Testis (tissue), 3 donors: ENCODE measurements around the gene PREB. TPM values are rescaled to one million over a fixed set of nuclear protein-coding genes. Genes with fewer than 3 reads are reported as not detected.

Experiments used
- DNase-seq: peaks from one replicate; pipeline ENCODE4 v3.0.0-alpha.2; 2019
- H3K27ac ChIP-seq, 2 donors: fragments of 200-600 bp; sonication (generic); one replicate each; pipeline ENCODE4 v1.5.1; 2019
- H3K27me3 ChIP-seq: fragments of 200-600 bp; sonication (generic); one replicate; pipeline ENCODE4 v1.5.1; 2019
- H3K36me3 ChIP-seq: fragments of 200-600 bp; sonication (generic); one replicate; pipeline ENCODE4 v1.5.1; 2017; ENCODE audit warnings: low read depth; ENCODE audit errors: missing control alignments
- H3K4me1 ChIP-seq: fragments of 200-600 bp; sonication (generic); one replicate; pipeline ENCODE4 v1.5.1; 2019
- H3K4me3 ChIP-seq, 2 donors: fragments of 200-600 bp; sonication (generic); one replicate each; pipeline ENCODE4 v1.5.1; 2017 to 2019
- H3K9me3 ChIP-seq: fragments of 200-600 bp; sonication (generic); one replicate; pipeline ENCODE4 v1.5.1; 2017
- CTCF ChIP-seq, 3 experiments: fragments of 450-650 bp in 2 of 3; fragments of 200-600 bp in 1 of 3; sonication (generic) in 1 of 3; IDR thresholded peaks; one replicate each; pipeline ENCODE4 v1.5.1; 2016 to 2019; ENCODE audit warnings: antibody characterized with exemption in 3 of 3, mild to moderate bottlenecking in 2 of 3, moderate library complexity in 1 of 3
- POLR2A ChIP-seq: fragments of 450-650 bp; IDR thresholded peaks from one replicate; pipeline ENCODE4 v1.6.1; 2017; ENCODE audit warnings: antibody characterized with exemption, mild to moderate bottlenecking, moderate library complexity
- WGBS, 2 donors: methylation state at CpG; one replicate each; pipeline ENCODE4 v1.1.5; 2018; 5-methylcytosine and 5-hydroxymethylcytosine counted together
- intact Hi-C: fragments of 100-400 bp; cut with DNase I; formaldehyde crosslinking; loops from one replicate; pipeline ENCODE4 v1.15.1; 2023; ENCODE audit warnings: low total_unique reads
- polyA plus RNA-seq: library from polyadenylated mRNA; stranded (reverse); fragments of 350-450 nt; fragmentation: Illumina TruSeq; extraction: RNeasy Lipid Tissue Mini Kit (QIAGEN cat#74804); gene quantifications from one replicate; pipeline ENCODE4 v1.2.3, GENCODE V29; 2014; ENCODE audit warnings: low read depth, low replicate concordance; ENCODE audit not compliant: insufficient read depth
- total RNA-seq, 2 donors: library from RNA; depleted of rRNA; stranded (reverse); fragments of >200 nt; gene quantifications; one replicate each; pipeline ENCODE4 v1.2.3, GENCODE V29; 2016

The PREB gene
- total and polyA plus RNA-seq, 3 donors from 2014 or later = 62.4 to 84.0 (median 82.0) TPM

- TF ChIP-seq POLR2A (no peak), CTCF (IDR thresholded peaks at IDR 0.05) (no peak)
- DNase-seq = no peak
- H3K36me3 ChIP-seq = no peaks in the 10 kb centered on the region
- H3K27ac ChIP-seq = no peak overlapping the region
- H3K9me3 ChIP-seq = no peaks in the 10 kb centered on the region
- WGBS, 2 donors = 88 to 93% methylated on average over 14 of the region's 14 CpGs
- H3K4me3 ChIP-seq = no peak overlapping the region
- H3K4me1 ChIP-seq = peaks cover 13% of the 10 kb centered on the region
- H3K27me3 ChIP-seq = no peaks in the 10 kb centered on the region
- intact Hi-C loops = loop anchor here (5.0 to 10.0 kb wide), 2 partner anchors 125 to 127 kb away; partner anchors contain the start of genes ATRAID, CAD and SLC5A6
Observed at GRCh38 chr2:27089111-27089954, 45.1 kb downstream of the PREB start.

DNA sequence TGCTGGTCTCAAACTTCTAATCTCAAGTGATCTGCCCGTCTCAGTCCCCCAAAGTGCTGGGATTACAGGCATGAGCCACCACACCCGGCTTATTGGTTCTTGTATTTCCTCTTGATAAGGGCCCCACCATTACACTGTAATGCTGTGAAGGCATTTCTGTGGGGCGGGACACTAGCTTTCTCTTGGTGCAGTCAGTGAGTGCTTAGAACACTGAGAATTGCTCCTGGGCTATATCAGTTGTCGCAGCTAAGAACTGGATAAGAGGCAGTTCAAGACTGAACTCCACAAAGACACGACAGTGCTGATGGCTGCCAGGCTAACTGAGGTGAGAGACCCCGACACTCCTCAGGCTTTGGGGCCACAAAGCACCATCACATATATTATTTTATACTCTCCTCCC lies 45.8 kb downstream of the PREB start:
- H3K4me3 ChIP-seq = no peak overlapping the region
- H3K4me1 ChIP-seq = peaks cover 13% of the 10 kb centered on the region
- H3K27me3 ChIP-seq = no peaks in the 10 kb centered on the region
- no peak overlapping the region for H3K27ac ChIP-seq
- no peaks in the 10 kb centered on the region for H3K36me3 ChIP-seq
- TF ChIP-seq POLR2A (no peak), CTCF (IDR thresholded peaks at IDR 0.05) (no peak)
- WGBS, 2 donors = 85 to 87% methylated on average over 6 of the region's 6 CpGs
- no peak for DNase-seq
- no peaks in the 10 kb centered on the region for H3K9me3 ChIP-seq
- intact Hi-C loops = loop anchor here (5.0 to 10.0 kb wide), 2 partner anchors 126 kb away; partner anchors contain the start of genes ATRAID, CAD and SLC5A6

DNA sequence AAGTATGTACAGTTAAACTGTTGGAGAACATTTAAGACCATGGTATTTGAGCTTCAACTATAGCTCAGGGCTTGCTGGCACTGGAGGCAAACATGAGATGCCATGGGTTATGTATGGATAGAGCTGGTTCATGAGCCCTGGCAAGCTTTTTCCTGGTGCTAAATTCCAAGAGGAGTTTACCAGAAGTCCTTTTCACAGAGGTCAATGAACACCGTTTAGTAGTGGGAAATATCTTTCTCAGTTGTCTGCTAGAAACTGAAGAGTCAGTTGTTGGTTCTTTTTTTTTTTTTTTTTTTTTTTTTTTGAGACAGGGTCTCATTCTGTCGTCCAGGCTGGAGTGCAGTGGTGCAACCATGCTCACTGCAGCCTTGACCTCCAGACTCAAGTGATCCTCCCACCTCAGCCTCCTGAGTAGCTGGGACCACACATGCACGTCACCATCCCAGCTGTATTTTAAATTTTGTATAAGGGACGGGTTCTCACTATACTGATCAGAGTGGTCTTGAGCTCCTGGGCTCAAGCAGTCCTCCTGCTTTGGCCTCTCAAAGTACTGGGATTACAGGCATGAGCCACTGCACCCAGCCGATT lies 46.5 kb downstream of the PREB start:
- Histone ChIP-seq H3K27me3 (no peaks in the 10 kb centered on the region), H3K4me1 (peaks cover 10% of the 10 kb centered on the region), H3K4me3 (no peak overlapping the region), H3K27ac (no peak overlapping the region), H3K36me3 (no peaks in the 10 kb centered on the region), H3K9me3 (no peaks in the 10 kb centered on the region)
- TF ChIP-seq CTCF (IDR thresholded peaks at IDR 0.05) = no peak
- no peak for TF ChIP-seq POLR2A
- WGBS, 2 donors = 71 to 75% methylated on average over 5 of the region's 5 CpGs
- intact Hi-C loops = loop anchor here (5.0 to 10.0 kb wide), 2 partner anchors 126 to 127 kb away; partner anchors contain the start of genes ATRAID, CAD and SLC5A6
- no peak for DNase-seq

GRCh38 chr2:27086724-27087593 lies 47.5 kb downstream of the PREB start, which contains the start of gene KHK:
TSS of gene KHK (plus strand) at chr2:27086772. CDS start at chr2:27087260, 488 bp downstream.
- Histone ChIP-seq H3K27ac (peak within 1 kb of the TSS; percentile 65 to 95), H3K4me3 (peak within 1 kb of the TSS; percentile 72 to 74), H3K9me3 (no peaks in the 10 kb centered on the region), H3K4me1 (peaks cover under 1% of the 10 kb centered on the region), H3K27me3 (no peaks in the 10 kb centered on the region), H3K36me3 (no peaks in the 10 kb centered on the region)
- no peak for DNase-seq
- intact Hi-C loops = loop anchor here (5.0 to 10.0 kb wide), 2 partner anchors 125 to 128 kb away; partner anchors contain the start of genes ATRAID, CAD and SLC5A6
- WGBS, 2 donors = 13 to 20% methylated on average over 10 to 47 of the region's 54 CpGs
- TF ChIP-seq POLR2A = no peak
- no peak for TF ChIP-seq CTCF (IDR thresholded peaks at IDR 0.05)
